Measurements from ENCODE around the gene NDUFAF2.
"Not testable (repeated sequence)": the region's sequence is repeated elsewhere in the genome, so short reads cannot be mapped to it uniquely, and the experiment has no call there.

NDUFAF2 gene

DNA sequence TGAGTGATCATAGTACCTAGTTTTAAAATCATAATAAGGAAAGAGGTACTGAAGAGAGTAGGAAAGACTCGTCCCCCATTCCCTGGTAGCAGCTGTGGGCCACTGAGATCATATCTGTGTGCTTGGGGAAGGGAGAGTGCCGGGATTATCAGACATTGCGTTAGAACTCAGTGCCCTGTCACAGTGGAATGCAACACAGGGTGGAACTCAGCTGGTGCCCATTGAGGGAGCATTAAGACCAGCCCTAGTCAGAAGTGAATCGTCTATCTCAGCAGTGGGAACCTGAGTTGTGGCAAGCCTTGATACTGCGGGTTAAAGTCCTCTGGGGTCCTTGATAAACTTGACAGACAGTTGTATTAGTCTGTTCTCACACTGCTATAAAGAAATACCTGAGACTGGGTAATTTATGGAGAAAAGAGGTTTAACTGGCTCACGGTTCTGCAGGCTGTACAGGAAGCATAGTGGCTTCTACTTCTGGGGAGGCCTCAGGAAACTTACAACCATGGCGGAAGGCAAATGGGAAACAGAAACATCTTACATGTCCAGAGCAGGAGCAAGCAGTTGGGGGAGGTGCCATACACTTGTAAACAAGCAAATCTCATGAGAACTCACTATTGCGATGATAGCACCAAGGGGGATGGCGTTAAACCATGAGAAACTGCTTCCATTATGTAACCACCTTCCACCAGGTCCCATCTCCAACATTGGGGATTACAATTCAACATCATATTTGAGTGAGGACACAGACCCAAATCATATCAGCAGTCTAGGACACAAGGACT, 33.1 kb downstream of the NDUFAF2 start:
- no peak for DNase-seq (ENCODE audit: extremely low read depth, insufficient read length)
- TF ChIP-seq, protein P1, sequence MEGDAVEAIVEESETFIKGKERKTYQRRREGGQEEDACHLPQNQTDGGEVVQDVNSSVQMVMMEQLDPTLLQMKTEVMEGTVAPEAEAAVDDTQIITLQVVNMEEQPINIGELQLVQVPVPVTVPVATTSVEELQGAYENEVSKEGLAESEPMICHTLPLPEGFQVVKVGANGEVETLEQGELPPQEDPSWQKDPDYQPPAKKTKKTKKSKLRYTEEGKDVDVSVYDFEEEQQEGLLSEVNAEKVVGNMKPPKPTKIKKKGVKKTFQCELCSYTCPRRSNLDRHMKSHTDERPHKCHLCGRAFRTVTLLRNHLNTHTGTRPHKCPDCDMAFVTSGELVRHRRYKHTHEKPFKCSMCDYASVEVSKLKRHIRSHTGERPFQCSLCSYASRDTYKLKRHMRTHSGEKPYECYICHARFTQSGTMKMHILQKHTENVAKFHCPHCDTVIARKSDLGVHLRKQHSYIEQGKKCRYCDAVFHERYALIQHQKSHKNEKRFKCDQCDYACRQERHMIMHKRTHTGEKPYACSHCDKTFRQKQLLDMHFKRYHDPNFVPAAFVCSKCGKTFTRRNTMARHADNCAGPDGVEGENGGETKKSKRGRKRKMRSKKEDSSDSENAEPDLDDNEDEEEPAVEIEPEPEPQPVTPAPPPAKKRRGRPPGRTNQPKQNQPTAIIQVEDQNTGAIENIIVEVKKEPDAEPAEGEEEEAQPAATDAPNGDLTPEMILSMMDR (IDR thresholded peaks at IDR 0.05; ENCODE audit: insufficient read depth, low read length, poor library complexity, severe bottlenecking) = no peak
- Histone ChIP-seq H3K4me3 (replicated peaks; ENCODE audit: low read depth, low read length) (no peak overlapping the region), H3K27me3 (replicated peaks; ENCODE audit: control insufficient read depth, insufficient read depth, low read length) (no peaks in the 10 kb centered on the region), H3K36me3 (ENCODE audit: control insufficient read depth, insufficient read depth, low read length) (no peaks in the 10 kb centered on the region)

DNA sequence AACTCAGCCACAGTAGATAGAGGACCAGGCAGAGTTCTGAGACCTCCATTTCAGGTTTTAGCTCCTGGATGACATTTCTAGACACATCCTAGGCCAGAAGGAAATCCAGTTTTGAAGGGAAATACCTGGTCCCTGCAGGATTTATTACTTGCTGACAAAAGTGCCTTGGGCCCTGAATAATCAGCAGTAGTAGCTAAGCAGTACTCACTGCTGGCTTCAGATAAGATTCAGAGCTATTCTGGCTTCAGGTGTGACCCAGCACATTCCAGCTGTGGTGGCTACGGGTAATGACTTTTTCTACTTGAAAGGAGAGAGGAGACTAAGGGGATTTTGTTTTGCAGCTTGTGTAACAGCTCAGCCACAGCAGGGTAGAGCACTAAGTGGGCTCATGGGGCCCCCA, 34.0 kb downstream of the NDUFAF2 start:
- no peak overlapping the region for H3K4me3 ChIP-seq (replicated peaks; ENCODE audit: low read depth, low read length)
- no peaks in the 10 kb centered on the region for H3K36me3 ChIP-seq (ENCODE audit: control insufficient read depth, insufficient read depth, low read length)
- no peak for DNase-seq (ENCODE audit: extremely low read depth, insufficient read length)
- H3K27me3 ChIP-seq (replicated peaks; ENCODE audit: control insufficient read depth, insufficient read depth, low read length) = no peaks in the 10 kb centered on the region
- TF ChIP-seq, protein P1 (IDR thresholded peaks at IDR 0.05; ENCODE audit: insufficient read depth, low read length, poor library complexity, severe bottlenecking) = no peak

DNA sequence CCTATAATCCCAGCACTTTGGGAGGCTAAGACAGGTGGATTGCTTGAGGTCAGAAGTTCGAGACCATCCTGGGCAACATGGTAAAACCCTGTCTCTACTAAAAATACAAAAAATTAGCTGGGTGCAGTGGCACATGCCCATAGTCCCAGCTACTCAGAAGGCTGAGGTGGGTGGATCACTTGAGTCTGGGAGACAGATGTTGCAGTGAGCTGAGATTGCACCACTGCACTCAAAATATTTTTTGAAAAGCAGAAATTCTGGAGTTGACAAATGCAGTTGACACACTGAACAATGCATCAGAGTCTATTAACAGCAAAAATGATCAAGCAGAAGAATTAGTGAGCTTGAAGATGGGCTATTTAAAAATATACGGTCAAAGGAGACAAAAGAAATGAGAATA, 35.5 kb downstream of the NDUFAF2 start:
- Histone ChIP-seq H3K4me3 (replicated peaks; ENCODE audit: low read depth, low read length) (no peak overlapping the region), H3K36me3 (ENCODE audit: control insufficient read depth, insufficient read depth, low read length) (no peaks in the 10 kb centered on the region), H3K27me3 (replicated peaks; ENCODE audit: control insufficient read depth, insufficient read depth, low read length) (no peaks in the 10 kb centered on the region)
- DNase-seq (ENCODE audit: extremely low read depth, insufficient read length) = no peak
- TF ChIP-seq, protein P1 (IDR thresholded peaks at IDR 0.05; ENCODE audit: insufficient read depth, low read length, poor library complexity, severe bottlenecking) = no peak

DNA sequence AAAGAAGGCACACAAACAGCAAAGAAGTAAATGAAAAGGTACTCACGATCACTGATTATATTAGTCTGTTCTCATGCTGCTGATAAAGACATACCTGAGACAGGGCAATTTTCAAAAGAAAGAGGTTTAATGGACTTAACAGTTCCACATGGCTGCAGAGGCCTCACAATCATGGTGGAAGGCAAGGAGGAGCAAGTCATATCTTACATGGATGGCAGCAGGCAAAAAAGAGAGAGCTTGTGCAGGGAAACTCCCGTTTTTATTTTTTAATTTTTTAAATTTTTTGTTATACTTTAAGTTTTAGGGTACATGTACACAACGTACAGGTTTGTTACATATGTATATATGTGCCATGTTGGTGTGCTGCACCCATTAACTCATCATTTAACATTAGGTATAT, 37.1 kb downstream of the NDUFAF2 start:
- H3K36me3 ChIP-seq (ENCODE audit: control insufficient read depth, insufficient read depth, low read length); H3K27me3 ChIP-seq (replicated peaks; ENCODE audit: control insufficient read depth, insufficient read depth, low read length); H3K4me3 ChIP-seq (replicated peaks; ENCODE audit: low read depth, low read length); DNase-seq (ENCODE audit: extremely low read depth, insufficient read length): not testable (repeated sequence)

GRCh38 chr5:60989790-60990189, 44.8 kb downstream of the NDUFAF2 start:
- TF ChIP-seq, protein P1 (IDR thresholded peaks at IDR 0.05; ENCODE audit: insufficient read depth, low read length, poor library complexity, severe bottlenecking) = no peak

DNA sequence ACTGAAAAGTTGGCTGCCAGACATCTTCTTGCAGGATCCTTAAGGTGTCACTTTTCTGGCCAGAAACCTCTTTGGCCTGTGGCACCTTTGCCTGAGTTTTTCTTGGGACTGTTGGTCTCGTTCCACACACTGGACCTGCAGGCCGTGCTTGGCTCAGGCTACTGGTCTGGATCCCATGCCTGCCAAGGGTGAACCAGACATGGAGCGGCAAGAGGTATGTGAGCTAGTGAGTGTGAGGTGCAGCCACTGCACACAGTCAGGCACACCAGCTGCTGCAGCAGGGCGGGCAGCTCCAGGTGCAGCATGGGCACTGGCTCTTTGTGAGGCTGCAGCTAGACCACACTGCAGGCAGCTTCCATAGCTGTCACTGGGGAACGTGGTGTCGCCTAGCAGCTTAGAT, 47.9 kb downstream of the NDUFAF2 start:
- no peaks in the 10 kb centered on the region for H3K27me3 ChIP-seq (replicated peaks; ENCODE audit: control insufficient read depth, insufficient read depth, low read length)

More at GRCh38 chr5:60989790-60990189, 44.8 kb downstream of the NDUFAF2 start:
- H3K27me3 ChIP-seq (replicated peaks; ENCODE audit: control insufficient read depth, insufficient read depth, low read length) = no peaks in the 10 kb centered on the region
- DNase-seq (ENCODE audit: extremely low read depth, insufficient read length) = no peak
- no peak overlapping the region for H3K4me3 ChIP-seq (replicated peaks; ENCODE audit: low read depth, low read length)
- H3K36me3 ChIP-seq (ENCODE audit: control insufficient read depth, insufficient read depth, low read length) = peaks cover 3% of the 10 kb centered on the region

More for the DNA sequence above, 47.9 kb downstream of the NDUFAF2 start:
- H3K36me3 ChIP-seq (ENCODE audit: control insufficient read depth, insufficient read depth, low read length) = peaks cover 3% of the 10 kb centered on the region
- no peak for DNase-seq (ENCODE audit: extremely low read depth, insufficient read length)
- TF ChIP-seq, protein P1 (IDR thresholded peaks at IDR 0.05; ENCODE audit: insufficient read depth, low read length, poor library complexity, severe bottlenecking) = no peak
- no peak overlapping the region for H3K4me3 ChIP-seq (replicated peaks; ENCODE audit: low read depth, low read length)
